ENCODE measurements around the gene CLIC3. TPM values are rescaled to one million over a fixed set of nuclear protein-coding genes. Genes with fewer than 3 reads are reported as not detected.

CLIC3 gene
- total RNA-seq, 4 donors from 2014 or later, result 94.8 to 442 (median 200) TPM

GRCh38 chr9:137030538-137031527, 34.5 kb upstream of the CLIC3 start:
- H3K4me1 ChIP-seq, result peaks cover 42 to 72% (median 50%) of the 10 kb centered on the region in 3 donors
- WGBS, 2 donors, result 61 to 73% methylated on average over 9 to 21 of the region's 65 CpGs
- peak overlapping the region in 1 of 4 donors; percentile 39 for H3K27ac ChIP-seq
- no peak for TF ChIP-seq POLR2A (IDR thresholded peaks at IDR 0.05)
- TF ChIP-seq CTCF (IDR thresholded peaks at IDR 0.05), result no peak
- no peaks in the 10 kb centered on the region for H3K9me3 ChIP-seq
- peaks cover 0 to 6% (median 0%) of the 10 kb centered on the region in 4 donors for H3K27me3 ChIP-seq
- no peak for DNase-seq
- peak overlapping the region in 1 of 4 donors; percentile 40 for H3K4me3 ChIP-seq
- no peaks in the 10 kb centered on the region for H3K36me3 ChIP-seq
- intact Hi-C loops (cut with DNase I), result loop anchor here (5.0 kb wide), 1 partner anchor 249 kb away; no protein-coding TSS in a partner anchor

GRCh38 chr9:137030006-137030405, 33.6 kb upstream of the CLIC3 start:
- intact Hi-C loops (cut with DNase I), result loop anchor here (5.0 kb wide), 1 partner anchor 248 kb away; no protein-coding TSS in a partner anchor
- Histone ChIP-seq H3K9me3 (no peaks in the 10 kb centered on the region), H3K4me1 (peaks cover 36 to 73% (median 42%) of the 10 kb centered on the region in 3 donors), H3K36me3 (no peaks in the 10 kb centered on the region), H3K4me3 (peak overlapping the region in 1 of 4 donors; percentile 40), H3K27me3 (peaks cover 0 to 5% (median 0%) of the 10 kb centered on the region in 4 donors), H3K27ac (peak overlapping the region in 1 of 4 donors; percentile 39)
- DNase-seq, result no peak
- no peak for TF ChIP-seq POLR2A (IDR thresholded peaks at IDR 0.05)
- TF ChIP-seq CTCF (IDR thresholded peaks at IDR 0.05), result no peak
- WGBS, 2 donors, result 43% methylated on average over 6 of the region's 15 CpGs; no CpG with 5 or more reads in 1 of the 2 donors

- intact Hi-C loops (cut with DNase I), result loop anchor here (5.0 kb wide), 1 partner anchor 87 kb away; the partner anchor contains the start of gene FBXW5
- H3K27me3 ChIP-seq, result peaks cover 0 to under 1% (median 0%) of the 10 kb centered on the region in 4 donors
- peak overlapping the region; percentile 5 to 72 (median 52) for H3K27ac ChIP-seq
- H3K4me3 ChIP-seq, result peak overlapping the region; percentile 33 to 82 (median 62)
- TF ChIP-seq POLR2A (IDR thresholded peaks at IDR 0.05) (no peak), CTCF (IDR thresholded peaks at IDR 0.05) (peak; percentile 66 to 90 (median 85))
- no peaks in the 10 kb centered on the region for H3K36me3 ChIP-seq
- no peaks in the 10 kb centered on the region for H3K9me3 ChIP-seq
- DNase-seq, result no peak
- peaks cover 29 to 67% (median 35%) of the 10 kb centered on the region in 3 donors for H3K4me1 ChIP-seq
- 5 to 10% methylated on average over 7 to 8 of the region's 19 CpGs for WGBS, 2 donors
Observed at GRCh38 chr9:137029058-137029936, 32.9 kb upstream of the CLIC3 start.

GRCh38 chr9:137028263-137029057, 32.1 kb upstream of the CLIC3 start:
- peaks cover 28 to 66% (median 35%) of the 10 kb centered on the region in 3 donors for H3K4me1 ChIP-seq
- TF ChIP-seq CTCF (IDR thresholded peaks at IDR 0.05) (peak in 4 of 6 experiments; percentile 42 to 69 (median 52)), POLR2A (IDR thresholded peaks at IDR 0.05) (no peak)

More at GRCh38 chr9:137028263-137029057, 32.1 kb upstream of the CLIC3 start:
- no CpG with 5 or more reads among the region's 98 CpGs for WGBS, 2 donors
- intact Hi-C loops (cut with DNase I), result loop anchor here (5.0 kb wide), 1 partner anchor 86 kb away; the partner anchor contains the start of gene FBXW5
- Histone ChIP-seq H3K9me3 (no peaks in the 10 kb centered on the region), H3K36me3 (no peaks in the 10 kb centered on the region), H3K27ac (peak overlapping the region; percentile 50 to 72 (median 62)), H3K4me3 (peak overlapping the region; percentile 33 to 82 (median 62)), H3K27me3 (no peaks in the 10 kb centered on the region)
- no peak for DNase-seq

All from esophagus squamous epithelium (tissue), 5 donors.